GM18498 (cell line): ENCODE data around the gene IPO11.
"Not testable (repeated sequence)": the region's sequence is repeated elsewhere in the genome, so short reads cannot be mapped to it uniquely, and the experiment has no call there.

Experiments used
- ATAC-seq: cut with Tn5 transposase; IDR thresholded peaks from one replicate; pipeline ENCODE4 v1.9.1; 2021; ENCODE audit warnings: mild to moderate bottlenecking, moderate library complexity; ENCODE audit not compliant: unreplicated experiment

IPO11 gene

DNA sequence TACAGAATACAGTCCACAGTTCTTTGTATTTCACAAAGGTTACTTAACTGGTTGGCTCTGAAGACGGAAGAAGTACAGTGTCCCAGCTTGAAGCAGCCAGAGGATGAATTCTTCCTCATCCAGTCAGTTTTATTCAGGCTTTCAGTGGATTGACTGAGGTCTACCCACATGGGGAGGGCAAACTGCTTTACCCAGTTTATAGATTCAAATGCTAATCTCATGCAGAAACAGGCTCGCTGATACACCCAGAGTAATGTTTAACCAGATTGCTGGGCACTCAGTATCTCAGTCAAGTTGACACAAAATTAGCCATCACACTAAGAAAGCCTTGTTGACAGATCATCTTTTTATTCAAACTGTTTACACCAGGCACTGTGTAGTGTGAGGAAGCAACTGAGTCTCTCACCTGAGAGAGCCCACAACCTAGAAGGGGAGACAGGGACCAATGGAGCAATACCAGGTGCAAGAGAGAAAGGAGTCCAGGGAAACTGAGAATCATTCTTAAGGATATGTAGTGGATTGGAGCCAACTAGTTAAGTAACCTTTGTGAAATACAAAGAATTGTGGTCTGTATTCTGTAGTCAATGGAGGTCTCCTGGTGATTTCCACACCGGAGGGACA is 181.9 kb downstream of the IPO11 start:
- no peak for ATAC-seq

- ATAC-seq = no peak
These were observed 183.5 kb downstream of the IPO11 start for GRCh38 chr5:62596096-62596495.

GRCh38 chr5:62596691-62597090 is 184.1 kb downstream of the IPO11 start:
- ATAC-seq = no peak

- ATAC-seq = no peak
These were observed 184.8 kb downstream of the IPO11 start for GRCh38 chr5:62597314-62597713.

DNA sequence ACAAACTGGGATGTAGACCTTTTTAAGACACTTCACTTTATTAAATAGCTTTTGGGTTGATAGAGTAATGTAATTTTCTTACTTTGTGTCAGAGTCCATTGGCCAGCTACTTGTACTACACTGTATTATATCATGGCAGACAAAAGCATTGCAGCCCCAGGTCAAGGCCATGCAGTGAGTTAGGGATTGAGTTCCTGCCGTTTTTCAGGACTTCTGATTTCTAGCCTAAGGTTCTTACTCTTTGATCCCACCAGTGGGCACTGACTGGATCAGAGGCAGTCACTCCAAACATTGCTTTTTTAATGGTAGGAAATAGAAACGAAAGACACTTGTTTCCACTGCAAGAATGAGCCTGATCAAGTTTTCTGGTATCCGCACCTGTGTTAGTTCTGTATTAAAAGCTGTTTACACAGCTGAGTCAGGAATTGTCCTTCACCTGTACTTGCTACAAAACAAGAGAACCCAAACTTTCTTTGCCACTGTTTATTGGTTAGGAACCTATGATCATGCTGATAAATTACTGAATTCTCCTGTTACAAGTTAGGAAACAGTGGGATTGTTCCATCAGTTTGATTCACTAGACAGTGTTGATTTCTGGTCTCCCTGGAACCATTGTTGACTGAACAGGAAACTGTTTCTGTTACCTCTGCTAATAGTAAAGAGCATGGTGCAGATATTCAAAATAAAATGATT is 188.1 kb downstream of the IPO11 start:
- no peak for ATAC-seq

DNA sequence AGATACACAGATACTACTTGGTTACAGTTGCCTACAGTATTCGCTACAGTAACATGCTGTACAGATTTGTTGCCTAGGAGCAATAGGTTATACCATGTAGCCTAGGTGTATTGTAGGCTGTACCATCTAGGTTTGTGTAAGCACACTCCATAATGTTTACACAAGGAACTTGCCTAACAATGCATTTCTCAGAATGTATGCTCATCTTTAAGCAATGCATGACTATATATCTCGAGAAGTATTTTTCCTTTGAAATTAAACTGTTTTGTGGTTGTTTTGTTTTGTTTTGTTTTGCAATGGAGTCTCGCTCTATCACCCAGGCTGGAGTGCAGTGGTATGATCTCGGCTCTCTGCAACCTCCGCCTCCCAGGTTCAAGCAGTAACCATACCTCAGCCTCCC is 191.4 kb downstream of the IPO11 start:
- no peak for ATAC-seq

DNA sequence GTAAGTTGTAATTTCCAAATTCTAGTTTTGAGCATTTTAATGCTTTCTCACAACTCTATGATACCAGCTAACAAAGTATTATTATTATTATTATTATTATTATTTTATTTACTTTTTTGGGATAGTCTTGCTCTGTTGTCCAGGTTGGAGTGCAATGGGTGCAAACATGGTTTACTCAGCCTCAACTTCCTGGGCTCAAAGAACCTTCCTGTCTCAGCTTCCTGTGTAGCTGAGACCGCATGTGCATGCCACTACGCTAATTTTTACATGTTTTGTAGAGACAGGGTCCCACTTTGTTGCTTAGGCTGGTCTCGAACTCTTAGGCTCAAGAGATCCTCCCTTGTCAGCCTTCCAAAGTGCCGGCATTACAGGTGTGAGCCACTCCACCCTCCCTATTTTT is 193.1 kb downstream of the IPO11 start:
- no peak for ATAC-seq

DNA sequence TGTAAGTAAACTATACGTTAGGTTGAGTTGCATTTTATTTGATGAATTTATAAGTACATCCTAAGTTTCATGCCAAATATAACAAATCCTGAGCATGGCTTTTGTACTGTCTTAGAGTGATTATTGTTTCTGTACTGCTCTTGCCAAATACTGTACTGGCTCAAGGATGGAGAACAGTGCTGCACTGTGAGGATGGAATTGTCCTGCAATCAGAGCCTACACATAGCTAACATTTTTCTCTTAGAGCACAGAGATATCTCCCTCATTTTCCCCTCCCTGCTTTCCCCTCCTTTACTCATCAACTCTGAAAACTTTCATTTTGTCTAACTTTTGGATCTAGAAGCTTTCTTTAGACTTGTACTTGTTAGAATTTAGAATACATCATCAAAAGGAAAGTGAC is 194.3 kb downstream of the IPO11 start:
- no peak for ATAC-seq

DNA sequence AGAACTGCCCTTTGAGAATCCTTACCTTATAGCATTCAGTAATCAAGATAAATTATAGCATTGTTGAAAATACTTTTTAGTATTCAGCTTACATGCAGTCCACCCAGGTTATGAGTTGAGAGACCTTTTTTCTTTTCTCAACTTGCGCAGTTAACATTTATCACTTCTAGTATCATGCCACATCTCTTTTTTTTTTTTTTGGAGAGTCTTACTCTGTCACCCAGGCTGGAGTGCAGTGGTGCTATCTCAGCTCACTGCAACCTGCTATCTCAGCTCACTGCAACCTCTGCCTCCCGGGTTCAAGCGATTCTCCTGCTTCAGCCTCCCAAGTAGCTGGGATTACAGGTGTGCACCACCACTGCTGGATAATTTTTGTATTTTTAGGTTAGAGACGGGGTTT is 195.1 kb downstream of the IPO11 start:
- ATAC-seq = no peak

- ATAC-seq = no peak
These were observed 196.3 kb downstream of the IPO11 start for GRCh38 chr5:62608529-62609511.

- no peak for ATAC-seq
These were observed 201.8 kb downstream of the IPO11 start for GRCh38 chr5:62614355-62614754.

DNA sequence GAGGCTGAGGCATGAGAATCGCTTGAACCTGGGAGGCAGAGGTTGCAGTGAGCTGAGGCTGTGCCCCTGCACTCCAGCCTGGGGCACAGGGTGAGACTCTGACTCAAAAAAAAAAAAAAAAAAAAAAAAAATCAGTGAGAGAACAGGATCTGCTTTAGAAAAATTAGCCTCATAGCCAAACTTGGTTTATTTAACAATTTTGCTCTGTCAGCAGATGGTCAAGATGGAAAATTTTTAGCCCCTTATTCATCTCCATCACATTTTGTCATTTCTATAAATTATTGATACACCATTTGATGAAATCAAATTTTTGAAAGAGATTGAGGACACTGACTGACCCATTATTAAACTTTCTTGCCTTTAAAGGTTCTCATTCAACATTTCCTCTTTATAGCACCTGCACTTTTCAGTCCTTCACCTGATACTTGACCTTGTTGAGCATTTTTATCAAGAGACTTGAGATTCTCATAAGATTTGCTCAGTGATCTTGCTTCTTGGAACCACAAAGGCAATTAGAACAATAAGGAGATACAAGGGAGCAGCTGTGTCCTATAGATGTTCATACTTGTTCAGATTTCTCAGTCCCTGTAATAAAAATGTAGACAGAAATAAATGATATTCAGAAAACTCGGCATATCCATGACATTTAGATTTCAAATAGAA is 204.2 kb downstream of the IPO11 start:
- no peak for ATAC-seq

GRCh38 chr5:62617943-62618342 is 205.4 kb downstream of the IPO11 start:
- no peak for ATAC-seq

DNA sequence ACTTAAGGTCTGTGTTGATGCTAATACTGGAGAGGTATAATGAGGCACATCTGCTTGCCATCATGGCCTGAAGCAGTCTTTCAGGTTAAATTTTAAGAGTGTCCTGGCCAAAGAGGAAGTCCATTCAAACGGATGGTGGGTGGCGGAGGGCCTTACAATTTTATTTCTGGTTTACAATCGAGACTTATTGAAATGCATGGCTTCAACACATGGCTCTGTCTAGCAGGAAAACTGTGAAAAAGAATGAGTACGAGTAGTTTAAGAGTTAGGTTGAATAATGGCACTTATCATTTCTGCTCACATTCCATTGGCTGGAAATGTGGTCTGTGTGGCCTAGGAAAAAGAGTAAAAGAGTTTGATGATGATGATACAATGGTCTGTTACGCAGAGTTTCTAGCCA is 208.2 kb downstream of the IPO11 start:
- ATAC-seq = no peak

GRCh38 chr5:62621280-62621679 is 208.7 kb downstream of the IPO11 start:
- ATAC-seq = no peak

DNA sequence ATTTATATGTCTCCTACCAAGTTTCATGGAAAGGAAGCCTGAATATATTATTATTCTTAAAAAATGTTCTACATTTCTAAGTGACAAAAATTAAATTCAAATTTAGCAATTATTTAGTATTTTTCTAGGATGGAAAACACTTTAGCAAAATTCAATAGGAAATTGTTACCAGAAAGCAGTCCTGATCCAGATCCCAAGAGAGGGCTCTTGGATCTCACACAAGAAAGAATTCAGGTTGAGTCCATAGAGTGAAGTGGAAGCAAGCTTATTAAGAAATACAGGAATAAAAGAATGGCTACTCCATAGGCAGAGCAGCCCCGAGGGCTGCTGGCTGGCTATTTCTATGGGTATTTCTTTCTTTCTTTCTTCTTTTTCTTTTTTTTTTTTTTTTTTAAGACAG is 210.7 kb downstream of the IPO11 start:
- no peak for ATAC-seq

DNA sequence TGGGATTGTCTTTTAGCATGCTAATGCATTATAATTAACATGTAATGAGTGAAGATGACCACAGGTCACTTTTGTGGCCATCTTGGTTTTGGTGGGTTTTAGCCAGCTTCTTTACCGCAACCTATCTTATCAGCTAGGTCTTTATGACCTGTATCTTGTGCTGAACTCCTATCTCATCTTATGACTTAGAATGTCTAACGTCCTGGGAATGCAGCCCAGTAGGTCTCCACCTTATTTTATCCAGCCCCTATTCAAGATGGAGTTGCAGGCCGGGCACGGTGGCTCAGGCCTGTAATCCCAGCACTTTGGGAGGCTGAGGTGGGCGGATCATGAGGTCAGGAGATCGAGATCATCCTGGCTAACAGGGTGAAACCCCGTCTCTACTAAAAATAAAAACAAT is 211.9 kb downstream of the IPO11 start:
- ATAC-seq = not testable (repeated sequence)

DNA sequence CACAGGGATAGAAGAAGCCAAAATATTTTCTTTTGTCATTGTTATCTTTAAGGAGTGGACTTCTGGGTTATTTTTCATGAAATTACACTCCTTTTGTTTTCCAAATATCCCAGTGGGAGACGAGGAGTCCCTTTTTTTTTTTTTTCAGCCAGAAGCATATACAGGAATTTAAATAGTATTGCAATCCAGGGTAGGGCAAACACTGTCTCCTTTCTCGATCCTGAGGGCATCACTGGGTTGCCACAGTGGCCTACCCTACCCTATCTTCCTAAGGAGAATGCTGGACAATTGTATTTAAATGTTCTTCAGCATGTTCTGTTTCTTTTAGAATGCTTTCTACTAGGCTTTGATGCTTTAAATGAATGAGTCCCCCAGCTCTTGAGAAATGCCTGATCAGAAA is 214.0 kb downstream of the IPO11 start:
- ATAC-seq = no peak

DNA sequence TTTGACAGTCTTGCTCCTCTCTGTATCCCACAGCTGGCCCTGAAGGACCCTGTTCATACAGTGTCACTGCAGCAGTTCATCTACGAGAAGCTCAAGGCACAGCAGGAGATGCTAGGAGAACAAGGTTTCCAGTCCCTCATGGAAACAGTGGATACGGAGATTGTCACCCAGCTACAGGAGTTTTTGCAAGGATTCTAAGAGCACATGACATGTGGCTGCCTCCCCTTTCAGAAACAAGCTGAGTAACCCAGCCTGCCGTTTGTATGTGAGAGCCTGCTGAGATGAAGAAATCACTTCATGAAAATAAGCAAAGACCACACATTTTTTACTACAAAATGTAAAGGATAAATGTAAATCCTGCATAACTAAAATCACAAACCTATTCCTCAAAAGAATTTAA is 214.6 kb downstream of the IPO11 start:
- ATAC-seq = no peak

DNA sequence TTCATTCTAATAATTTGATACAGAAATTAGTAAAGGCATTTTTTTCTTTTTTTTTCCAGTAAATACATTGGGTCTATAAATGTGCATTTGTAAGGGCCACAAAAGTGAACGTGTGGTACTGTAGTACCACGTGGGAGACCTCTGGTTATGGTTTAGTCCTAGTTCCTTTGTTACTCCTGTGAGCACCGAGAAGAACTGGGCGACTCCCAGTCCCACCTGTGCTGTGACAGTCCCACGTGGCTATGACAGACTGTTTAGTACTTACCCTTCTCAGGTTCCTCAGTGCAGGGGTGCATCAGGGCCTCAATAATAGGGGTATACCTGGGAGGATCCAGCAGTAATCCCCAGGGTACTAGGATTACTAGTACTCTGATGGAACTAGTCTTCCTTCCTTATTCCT is 215.3 kb downstream of the IPO11 start:
- no peak for ATAC-seq

- ATAC-seq = no peak
These were observed 219.5 kb downstream of the IPO11 start for GRCh38 chr5:62631909-62632580.
